Progenitor cell of endocrine pancreas (in vitro differentiated cells): ENCODE data around the gene NUP93. TPM values are rescaled to one million over a fixed set of nuclear protein-coding genes. Genes with fewer than 3 reads are reported as not detected.

Experiments
- DNase-seq: peaks from one replicate; pipeline ENCODE4 v3.0.0; 2021; ENCODE audit warnings: low spot score; ENCODE audit not compliant: unreplicated experiment
- H3K27ac Mint-ChIP-seq: 2 replicates; pipeline ENCODE4 v1.8.0; 2021; ENCODE audit warnings: mild to moderate bottlenecking, moderate library complexity, mixed read lengths
- H3K27me3 Mint-ChIP-seq: 2 replicates; pipeline ENCODE4 v1.8.0; 2021; ENCODE audit warnings: mixed read lengths
- H3K36me3 Mint-ChIP-seq: 2 replicates; pipeline ENCODE4 v1.8.0; 2022; ENCODE audit warnings: mixed read lengths; ENCODE audit not compliant: insufficient read depth
- H3K4me1 Mint-ChIP-seq: 2 replicates; pipeline ENCODE4 v1.8.0; 2021; ENCODE audit warnings: low read depth, mixed read lengths
- H3K4me3 Mint-ChIP-seq: 2 replicates; pipeline ENCODE4 v1.8.0; 2021; ENCODE audit warnings: low read depth, mild to moderate bottlenecking, moderate library complexity, mixed read lengths
- H3K9me3 Mint-ChIP-seq: 2 replicates; pipeline ENCODE4 v1.8.0; 2021; ENCODE audit warnings: low read depth, mixed read lengths
- CTCF ChIP-seq: fragments of 200-600 bp; sonication (generic); IDR thresholded peaks from one replicate; pipeline ENCODE4 v1.5.0; 2021; ENCODE audit warnings: antibody characterized with exemption, mild to moderate bottlenecking; ENCODE audit not compliant: unreplicated experiment
- total RNA-seq: library from RNA; stranded (reverse); gene quantifications from 2 replicates; pipeline ENCODE4 v1.2.1, GENCODE V29; 2021

The NUP93 gene
- total RNA-seq, 1 donor from 2014 or later, result 74.4 TPM

- Mint-ChIP-seq H3K4me3 (no peak overlapping the region), H3K9me3 (no peaks in the 10 kb centered on the region), H3K4me1 (peaks cover 22% of the 10 kb centered on the region), H3K27me3 (no peaks in the 10 kb centered on the region), H3K27ac (no peak overlapping the region), H3K36me3 (no peaks in the 10 kb centered on the region)
- no peak for DNase-seq
- TF ChIP-seq CTCF, result no peak
Observed at GRCh38 chr16:56861756-56862155, 131.8 kb downstream of the NUP93 start.

GRCh38 chr16:56862776-56863175 lies 132.8 kb downstream of the NUP93 start:
- H3K4me3 Mint-ChIP-seq, result no peak overlapping the region
- no peak overlapping the region for H3K27ac Mint-ChIP-seq
- no peaks in the 10 kb centered on the region for H3K27me3 Mint-ChIP-seq
- no peaks in the 10 kb centered on the region for H3K9me3 Mint-ChIP-seq
- H3K4me1 Mint-ChIP-seq, result peaks cover 18% of the 10 kb centered on the region
- H3K36me3 Mint-ChIP-seq, result no peaks in the 10 kb centered on the region
- no peak for DNase-seq
- no peak for TF ChIP-seq CTCF

GRCh38 chr16:56864960-56865359 lies 135.0 kb downstream of the NUP93 start, which contains the start of gene SLC12A3:
TSS of gene SLC12A3 (plus strand) at chr16:56865207. CDS start at chr16:56865236, 29 bp downstream.
- Mint-ChIP-seq H3K27me3 (no peaks in the 10 kb centered on the region), H3K27ac (peak within 1 kb of the TSS; percentile 47), H3K4me3 (no peak within 1 kb of the TSS), H3K36me3 (no peaks in the 10 kb centered on the region), H3K9me3 (no peaks in the 10 kb centered on the region), H3K4me1 (peaks cover 17% of the 10 kb centered on the region)
- TF ChIP-seq CTCF, result no peak
- no peak for DNase-seq

GRCh38 chr16:56865394-56866062 lies 135.6 kb downstream of the NUP93 start:
- Mint-ChIP-seq H3K4me3 (no peak overlapping the region), H3K36me3 (no peaks in the 10 kb centered on the region), H3K27me3 (no peaks in the 10 kb centered on the region), H3K9me3 (no peaks in the 10 kb centered on the region), H3K4me1 (peaks cover 13% of the 10 kb centered on the region), H3K27ac (no peak overlapping the region)
- no peak for DNase-seq
- no peak for TF ChIP-seq CTCF

- Mint-ChIP-seq H3K27me3 (no peaks in the 10 kb centered on the region), H3K36me3 (no peaks in the 10 kb centered on the region), H3K9me3 (no peaks in the 10 kb centered on the region), H3K27ac (peak overlapping the region; percentile 57), H3K4me3 (no peak overlapping the region), H3K4me1 (no peaks in the 10 kb centered on the region)
- DNase-seq, result peak; percentile 37
- TF ChIP-seq CTCF, result peak; percentile 80
Observed at GRCh38 chr16:56866955-56867830, 137.3 kb downstream of the NUP93 start.
